GM18867 (cell line): ENCODE data around the gene CLUH.
"Not testable (repeated sequence)": the region's sequence is repeated elsewhere in the genome, so short reads cannot be mapped to it uniquely, and the experiment has no call there.

Experiments
- ATAC-seq: cut with Tn5 transposase; IDR thresholded peaks from one replicate; pipeline ENCODE4 v1.9.1; 2021; ENCODE audit warnings: mild to moderate bottlenecking, moderate library complexity; ENCODE audit not compliant: unreplicated experiment

CLUH gene

DNA sequence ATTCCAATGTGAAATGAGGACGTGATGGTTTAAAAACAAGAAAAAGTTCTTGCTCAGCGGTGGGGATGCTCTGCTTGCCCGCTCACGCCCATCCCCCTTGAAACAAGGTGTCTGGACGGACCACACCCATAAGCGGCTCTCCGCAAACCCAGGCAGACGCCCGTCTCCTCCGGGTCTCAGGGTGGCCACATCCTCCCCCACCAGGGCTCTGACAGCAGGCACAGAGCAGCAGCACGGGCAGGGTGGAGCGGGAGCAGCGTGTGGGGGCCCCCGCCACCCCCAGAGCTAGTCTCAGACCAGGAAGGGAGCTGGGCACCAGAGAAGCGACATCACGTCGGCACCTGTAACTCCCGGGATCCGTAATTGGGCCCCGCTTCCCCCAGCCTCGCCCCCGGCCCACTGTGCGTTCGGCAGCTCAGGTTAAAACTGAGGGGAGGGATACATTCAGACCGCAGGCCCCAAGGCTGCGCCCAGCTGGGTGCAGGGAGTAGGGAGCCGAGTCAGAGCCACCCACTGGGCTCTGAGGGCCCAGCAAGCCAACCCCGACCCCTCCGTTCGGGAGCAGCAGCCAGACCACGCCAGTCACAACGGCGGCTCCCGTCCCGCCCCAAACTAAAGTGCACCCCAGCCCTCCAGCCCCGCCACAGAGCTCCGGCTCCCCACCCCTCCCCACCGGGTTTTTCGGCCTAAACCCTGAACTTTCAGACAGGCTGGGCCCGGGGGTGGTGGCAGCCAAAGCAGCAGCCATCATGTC lies 22.0 kb downstream of the CLUH start:
- no peak for ATAC-seq

DNA sequence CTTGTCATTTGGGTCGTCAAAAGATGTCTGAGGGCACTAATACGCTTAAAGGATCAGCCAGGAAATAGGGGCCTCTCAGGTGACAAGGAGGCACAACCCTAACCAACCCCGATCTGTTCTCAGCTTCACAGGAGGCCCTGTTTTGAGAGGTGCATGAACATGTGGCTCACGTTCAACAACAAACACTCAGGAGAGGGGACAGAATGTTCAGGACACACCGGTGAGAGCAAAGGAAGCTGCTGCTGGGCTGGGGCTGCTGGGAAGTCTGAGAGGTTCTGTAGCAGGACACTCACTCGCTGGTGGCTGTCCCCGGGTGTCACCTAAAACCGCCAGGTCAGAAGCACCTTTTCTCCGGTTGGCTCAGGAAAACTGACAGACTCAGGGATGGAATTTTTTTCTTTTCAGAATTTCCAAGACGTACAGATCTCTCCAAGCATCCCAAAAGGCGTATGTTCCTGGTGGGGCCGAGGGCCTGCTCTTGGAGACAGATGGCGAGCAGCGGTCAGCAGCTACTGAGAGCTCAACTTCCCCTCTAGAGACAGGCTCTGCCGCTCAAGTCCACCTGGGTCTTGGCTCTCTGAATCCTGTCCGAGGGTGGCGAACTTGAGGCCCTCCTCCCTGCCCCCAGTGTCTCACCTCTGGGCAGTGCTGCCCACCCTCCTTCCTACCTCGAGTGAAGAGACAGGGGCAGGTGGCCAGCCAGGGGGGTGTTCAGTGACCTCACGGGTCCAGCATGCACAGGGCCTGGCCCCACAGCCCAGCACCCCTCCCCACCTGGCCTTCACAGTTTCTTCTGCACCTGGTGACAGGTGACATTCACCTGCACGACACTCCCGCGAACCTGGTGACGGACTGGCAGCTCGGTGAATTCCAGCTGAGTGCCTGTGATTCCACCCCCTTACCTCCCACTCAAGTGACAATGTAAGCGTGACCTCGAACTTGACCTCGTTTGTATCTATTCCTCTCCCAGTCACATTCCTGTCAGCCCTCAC lies 22.9 kb downstream of the CLUH start:
- ATAC-seq = no peak

DNA sequence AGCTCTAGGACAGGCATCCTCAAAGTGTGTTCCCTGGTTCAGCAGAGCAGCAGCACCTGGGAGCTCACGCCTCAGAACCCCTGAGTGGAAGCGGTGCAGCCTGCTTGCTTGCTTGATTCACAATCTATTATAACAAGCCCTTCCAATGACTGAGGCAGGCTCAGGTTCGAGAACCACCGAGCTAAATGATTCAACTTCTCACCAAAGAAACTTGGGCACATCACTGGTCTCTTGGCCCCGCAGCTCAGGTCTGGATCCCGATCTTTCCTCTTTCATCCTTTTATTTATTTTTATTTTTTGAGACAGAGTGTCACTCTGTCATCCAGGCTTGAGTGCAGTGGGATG lies 24.5 kb downstream of the CLUH start:
- no peak for ATAC-seq

DNA sequence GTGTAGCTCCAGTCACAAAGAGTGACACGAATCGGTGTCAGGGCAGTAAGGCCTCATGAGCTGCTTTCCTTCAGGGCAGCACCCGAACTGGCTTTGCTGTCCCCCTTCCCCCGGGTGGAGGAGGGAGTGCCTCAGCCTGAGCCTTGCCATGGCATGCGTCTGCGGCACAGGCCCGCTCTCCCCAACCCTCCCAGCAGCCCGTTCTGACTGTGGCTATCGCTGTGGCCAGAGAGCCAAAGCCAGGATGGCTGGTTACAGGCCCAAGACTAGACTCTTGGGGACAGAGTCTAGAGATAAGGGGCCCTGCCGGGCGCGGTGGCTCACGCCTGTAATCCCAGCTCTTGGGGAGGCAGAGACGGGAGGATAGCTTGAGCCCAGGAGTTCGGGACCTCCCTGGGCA lies 25.9 kb downstream of the CLUH start:
- ATAC-seq = no peak

DNA sequence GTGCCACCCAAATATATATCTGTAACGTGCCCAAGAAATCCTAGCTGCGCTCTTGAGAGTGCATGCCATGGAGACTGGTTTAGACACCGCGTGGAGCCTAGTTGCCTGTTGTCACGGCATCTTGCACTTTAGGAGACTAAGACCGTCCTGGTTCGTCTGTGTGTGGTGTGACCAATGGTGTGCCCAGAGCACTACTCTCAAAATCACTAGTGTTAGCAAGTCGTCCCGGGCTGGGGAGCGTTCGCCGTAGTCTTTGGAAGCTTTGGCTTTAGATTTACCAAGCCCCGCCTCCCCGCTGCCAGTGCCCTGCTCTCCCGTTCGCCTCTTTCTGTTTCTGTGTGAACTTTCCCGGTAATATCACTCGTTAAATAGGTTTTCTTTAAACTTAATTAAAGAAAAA lies 27.0 kb downstream of the CLUH start:
- no peak for ATAC-seq

DNA sequence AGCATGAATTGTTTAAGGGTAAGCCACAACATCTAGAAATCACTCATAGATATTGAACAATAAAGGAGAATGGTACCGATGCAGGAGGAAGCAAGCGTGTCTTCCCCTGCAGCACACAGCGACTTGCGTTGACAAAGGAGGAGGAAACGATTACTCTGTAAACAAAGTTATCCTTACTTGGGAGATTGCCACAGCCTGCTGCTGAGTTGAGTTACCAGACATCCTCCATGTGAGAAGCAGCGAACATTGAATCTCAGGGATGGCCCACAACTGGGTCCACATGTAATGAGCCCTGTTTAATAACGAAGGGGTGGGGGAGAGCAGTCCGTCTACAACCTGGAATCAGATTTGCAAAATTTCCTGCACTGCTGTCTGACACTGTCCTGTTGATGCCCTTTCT lies 27.7 kb downstream of the CLUH start:
- no peak for ATAC-seq

DNA sequence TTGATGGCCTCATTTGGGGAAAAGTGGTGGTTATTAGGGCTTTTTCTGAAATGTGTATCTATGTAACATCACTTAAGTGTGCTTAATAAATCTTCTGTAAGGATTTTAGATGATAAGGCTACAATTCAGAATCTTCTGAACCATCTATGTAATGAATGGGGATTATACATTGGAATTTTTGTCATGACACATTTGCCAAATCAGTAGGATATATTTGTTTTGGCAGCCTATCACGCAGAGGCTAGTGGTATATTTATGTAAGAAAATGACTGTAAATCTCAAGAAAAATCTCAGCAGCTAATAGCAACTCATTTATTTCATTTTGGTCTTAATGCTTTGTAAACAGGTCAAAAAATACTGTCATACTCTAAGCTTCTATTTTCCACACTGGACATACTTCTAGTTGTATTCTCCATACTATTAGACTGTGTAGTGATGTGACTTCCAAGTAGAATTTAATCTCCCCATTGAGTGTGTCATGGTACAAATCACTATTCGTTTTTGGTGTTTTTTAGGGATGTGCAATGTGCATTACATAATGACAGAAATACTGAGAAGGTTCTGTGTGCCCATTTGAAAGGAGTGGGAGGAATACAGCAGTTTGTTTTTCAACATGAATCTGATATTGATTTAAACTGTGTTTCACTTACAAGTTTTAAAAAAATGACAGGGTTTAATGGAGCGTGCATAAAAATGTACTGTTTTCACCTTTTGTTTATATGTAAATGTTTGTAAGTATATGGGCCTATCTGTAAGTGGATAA lies 29.2 kb downstream of the CLUH start:
- ATAC-seq = no peak

DNA sequence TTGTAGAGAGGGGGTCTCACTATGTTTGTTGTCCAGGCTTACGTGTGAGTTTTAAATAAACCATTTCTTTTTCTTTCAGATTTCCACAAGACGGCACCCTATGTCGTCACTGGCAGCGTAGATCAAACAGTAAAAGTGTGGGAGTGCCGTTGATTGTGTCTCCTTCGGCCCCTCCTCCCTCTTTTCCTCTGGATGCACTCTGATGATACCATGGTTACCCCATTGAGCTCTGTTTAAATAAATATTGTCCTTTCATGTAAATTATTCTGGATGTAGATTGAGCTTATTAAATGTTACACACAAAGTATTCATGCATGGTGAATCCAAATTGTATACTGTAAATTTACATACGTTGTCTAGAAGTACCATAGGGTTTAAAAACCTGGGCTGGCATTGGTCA lies 29.9 kb downstream of the CLUH start:
- ATAC-seq = no peak

DNA sequence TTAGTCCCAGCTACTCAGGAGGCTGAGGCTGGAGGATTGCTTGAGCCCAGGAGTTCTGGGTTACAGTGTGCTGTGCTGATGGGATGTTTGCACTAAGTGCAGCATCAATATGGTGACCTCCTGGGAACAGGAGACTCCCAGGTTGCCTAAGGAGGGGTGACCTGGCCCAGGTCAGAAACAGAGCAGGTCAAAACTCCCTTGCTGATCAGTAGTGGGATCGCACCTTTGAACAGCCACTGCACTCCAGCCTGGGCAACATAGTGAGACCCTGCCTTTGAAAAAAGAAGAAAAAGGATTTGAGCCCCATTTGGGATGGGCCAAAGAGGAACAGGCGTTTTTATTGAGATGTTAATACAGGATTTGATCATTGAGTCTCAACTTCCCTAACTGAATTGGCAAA lies 30.6 kb downstream of the CLUH start:
- no peak for ATAC-seq

DNA sequence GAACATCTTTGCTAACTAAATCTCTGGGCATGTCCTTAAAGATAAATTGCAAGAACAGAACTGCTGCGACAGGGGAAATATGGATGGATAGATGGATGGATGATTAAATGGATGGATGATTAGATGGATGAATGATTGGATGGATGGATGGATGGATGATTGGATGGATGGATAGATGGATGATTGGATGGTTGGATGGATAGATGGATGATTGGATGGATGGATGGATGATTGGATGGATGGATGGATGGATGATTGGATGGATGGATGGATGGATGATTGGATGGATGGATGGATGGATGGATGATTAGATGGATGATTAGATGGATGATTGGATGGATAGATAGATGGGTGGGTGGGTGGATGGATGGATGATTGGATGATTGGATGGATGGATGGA lies 32.3 kb downstream of the CLUH start:
- ATAC-seq = not testable (repeated sequence)

DNA sequence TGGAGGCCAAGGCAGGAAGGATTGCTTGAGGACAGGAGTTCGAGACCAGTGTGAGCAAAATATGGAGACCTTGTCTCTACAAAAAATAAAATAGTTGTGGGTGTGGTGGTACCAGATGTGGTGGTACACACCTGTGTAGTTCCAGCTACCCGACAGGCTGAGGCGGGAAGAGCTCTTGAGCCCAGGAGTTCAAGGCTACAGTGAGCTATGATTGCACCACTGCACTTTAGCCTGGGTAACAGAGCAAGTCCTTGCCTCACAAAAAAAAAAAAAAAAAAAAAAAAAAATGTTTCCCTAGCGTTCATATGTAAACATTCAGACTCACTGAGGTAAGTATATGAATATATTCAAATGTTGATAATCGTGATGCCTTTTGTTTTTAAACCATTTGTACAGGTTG lies 39.5 kb downstream of the CLUH start:
- ATAC-seq = no peak

DNA sequence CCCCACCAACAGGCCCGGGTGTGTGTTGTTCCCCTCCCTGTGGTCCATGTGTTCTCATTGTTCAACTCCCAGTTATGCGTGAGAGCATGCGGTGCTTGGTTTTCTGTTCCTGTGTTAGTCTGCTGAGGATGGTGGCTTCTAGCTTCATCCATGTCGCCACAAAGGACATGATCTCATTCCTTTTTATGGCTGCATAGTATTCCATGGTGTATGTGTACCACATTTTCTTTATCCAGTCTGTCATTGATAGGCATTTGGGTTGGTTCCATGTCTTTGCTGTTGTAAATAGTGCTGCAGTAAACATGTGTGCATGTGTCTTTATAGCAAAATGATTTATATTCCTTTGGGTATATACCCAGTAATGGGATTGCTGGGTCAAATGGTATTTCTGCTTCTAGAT lies 51.2 kb downstream of the CLUH start:
- ATAC-seq = not testable (repeated sequence)

DNA sequence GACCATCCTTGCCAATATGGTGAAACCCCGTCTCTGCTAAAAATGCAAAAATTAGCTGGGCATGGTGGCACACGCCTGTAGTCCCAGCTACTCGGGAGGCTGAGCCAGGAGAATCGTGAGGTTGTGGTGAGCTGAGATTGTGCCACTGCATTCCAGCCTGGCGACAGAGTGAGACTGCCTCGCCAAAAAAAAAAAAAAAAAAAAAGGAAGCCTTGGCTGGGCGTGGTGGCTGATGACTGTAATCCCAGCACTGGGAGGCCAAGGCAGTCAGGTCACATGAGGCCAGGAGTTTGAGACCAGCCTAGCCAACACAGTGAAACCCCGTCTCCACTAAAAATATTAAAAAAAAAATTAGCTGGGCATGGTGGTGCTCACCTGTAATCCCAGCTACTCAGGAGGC lies 52.2 kb downstream of the CLUH start:
- not testable (repeated sequence) for ATAC-seq

DNA sequence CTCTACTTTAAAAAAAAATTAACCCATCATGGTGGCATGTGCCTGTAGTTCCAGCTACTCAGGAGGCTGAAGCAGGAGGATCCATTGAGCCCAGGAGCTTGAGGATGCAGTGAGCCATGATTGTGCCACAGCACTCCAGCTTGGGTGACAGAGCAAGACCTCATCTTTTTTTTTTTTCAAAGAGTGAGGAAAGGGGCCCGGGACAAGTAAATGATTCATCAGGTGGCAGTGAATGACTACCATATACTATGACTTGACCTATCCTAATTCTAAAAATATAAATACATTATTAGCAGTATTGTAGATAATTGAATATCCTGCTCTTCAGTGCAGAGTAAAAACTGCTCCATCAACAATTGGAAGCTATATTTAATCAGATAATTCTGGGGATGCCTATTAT lies 55.3 kb downstream of the CLUH start:
- ATAC-seq = no peak

DNA sequence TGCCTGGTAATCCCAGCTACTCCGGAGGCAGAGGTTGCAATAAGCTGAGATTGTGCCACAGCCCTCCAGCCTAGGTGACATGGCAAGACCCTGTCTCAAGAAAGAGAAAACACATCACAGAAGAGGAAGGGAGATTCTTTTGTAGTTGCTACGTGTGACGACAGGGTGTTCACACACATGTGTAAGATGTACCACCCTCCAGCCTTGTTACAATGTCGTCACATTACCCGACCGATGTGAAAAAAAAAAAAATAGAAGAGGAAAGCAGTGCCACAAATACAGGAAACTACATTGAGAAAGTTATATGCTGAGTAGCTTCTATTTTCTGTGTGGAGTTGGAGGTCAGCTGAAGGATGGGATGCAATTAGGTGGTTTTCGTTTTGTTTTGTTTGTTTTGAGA lies 56.0 kb downstream of the CLUH start:
- ATAC-seq = no peak

DNA sequence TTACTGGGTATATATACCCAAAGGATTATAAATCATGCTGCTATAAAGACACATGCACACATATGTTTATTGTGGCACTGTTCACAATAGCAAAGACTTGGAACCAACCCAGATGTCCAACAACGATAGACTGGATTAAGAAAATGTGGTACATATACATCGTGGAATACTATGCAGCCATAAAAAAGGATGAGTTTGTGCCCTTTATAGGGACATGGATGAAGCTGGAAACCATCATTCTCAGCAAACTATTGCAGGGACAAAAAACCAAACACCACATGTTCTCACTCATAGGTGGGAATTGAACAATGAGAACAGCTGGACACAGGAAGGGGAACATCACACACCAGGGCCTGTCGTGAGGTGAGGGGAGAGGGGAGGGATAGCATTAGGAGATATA lies 58.7 kb downstream of the CLUH start:
- ATAC-seq = not testable (repeated sequence)

DNA sequence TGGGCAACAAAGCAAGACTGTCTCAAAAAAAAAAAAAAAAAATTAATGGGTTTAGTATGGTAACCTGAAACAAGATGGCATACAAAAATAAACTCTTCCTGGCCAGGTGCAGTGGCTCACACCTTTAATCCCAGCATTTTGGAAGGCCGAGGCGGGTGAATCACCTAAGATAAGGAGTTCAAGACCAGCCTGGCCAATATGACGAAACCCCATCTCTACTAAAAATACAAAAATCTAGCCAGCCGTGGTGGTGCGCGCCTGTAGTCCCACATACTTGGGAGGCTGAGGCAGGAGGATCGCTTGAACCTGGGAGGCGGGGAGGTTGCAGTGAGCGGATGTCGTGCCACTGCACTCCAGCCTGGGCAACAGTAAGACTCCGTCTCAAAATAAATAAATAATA lies 62.4 kb downstream of the CLUH start:
- no peak for ATAC-seq

DNA sequence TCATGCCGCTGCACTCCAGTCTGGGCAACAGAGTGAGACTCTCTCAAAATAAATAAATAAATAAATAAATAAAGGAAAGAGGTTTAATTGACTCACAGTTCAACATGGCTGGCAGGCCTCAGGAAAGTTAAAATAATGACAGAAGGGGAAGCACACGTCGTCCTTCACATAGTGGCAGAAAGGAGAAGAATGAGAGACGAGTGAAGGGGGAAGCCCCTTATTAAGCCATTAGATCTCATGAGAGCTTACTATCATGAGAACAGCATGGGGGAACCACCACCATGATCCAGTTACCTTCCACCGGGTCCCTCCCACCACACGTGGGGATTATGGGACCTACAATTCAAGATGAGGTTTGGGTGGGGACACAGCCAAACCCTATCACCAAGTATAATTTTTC lies 63.6 kb downstream of the CLUH start:
- ATAC-seq = no peak

DNA sequence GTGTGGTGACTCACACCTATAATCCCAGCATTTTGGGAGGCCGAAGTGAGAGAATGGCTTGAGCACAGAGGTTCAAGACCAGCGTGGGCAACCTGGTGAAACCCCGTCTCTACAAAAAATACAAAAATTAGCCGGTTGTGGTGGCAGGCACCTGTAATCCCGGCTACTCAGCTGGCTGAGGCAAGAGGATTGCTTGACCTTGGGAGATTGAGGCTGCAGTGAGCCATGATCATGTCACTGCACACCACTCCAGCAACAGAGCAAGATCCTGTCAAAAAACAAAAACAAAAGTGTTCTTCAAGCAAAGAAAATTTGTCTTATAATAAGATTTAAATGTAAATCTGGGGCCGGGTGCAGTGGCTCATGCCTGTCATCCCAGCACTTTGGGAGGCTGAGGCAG lies 66.6 kb downstream of the CLUH start:
- ATAC-seq = no peak
